ENCODE data around the gene KRT25.

Gene KRT25

GRCh38 chr17:40777459-40777858 lies 22.3 kb upstream of the KRT25 start:
- TF ChIP-seq EZH2phosphoT487 (IDR thresholded peaks at IDR 0.05; ENCODE audit: borderline replicate concordance) (no peak), CTCF (conservative IDR thresholded peaks at IDR 0.05; ENCODE audit: low read length) (no peak)
- Histone ChIP-seq H3K36me3 (ENCODE audit: insufficient read depth, low read length) (no peaks in the 10 kb centered on the region), H2AFZ (ENCODE audit: low read length) (no peak overlapping the region), H3K4me2 (ENCODE audit: low read depth, low read length, poor library complexity, severe bottlenecking) (peak overlapping the region; percentile 73), H3K79me2 (ENCODE audit: insufficient read depth, low read length) (no peaks in the 10 kb centered on the region), H3K9me2 (replicated peaks; ENCODE audit: low read depth, low read length) (no peaks in the 10 kb centered on the region), H3K4me3 (ENCODE audit: low read length, poor library complexity, severe bottlenecking) (peak overlapping the region; percentile 40), H3K9ac (ENCODE audit: low read depth, low read length, poor library complexity, severe bottlenecking) (peak overlapping the region; percentile 59), H3F3A (ENCODE audit: low read depth) (0 out of 2 replicates have a peak, but pooled peaks cover 9% of the 10 kb centered on the region), H3K9me3 (ENCODE audit: insufficient read depth, low read depth, low read length) (no peaks in the 10 kb centered on the region), H4K20me1 (ENCODE audit: insufficient read depth, low read length, poor library complexity, severe bottlenecking) (no peaks in the 10 kb centered on the region), H3K4me1 (ENCODE audit: insufficient read depth, low read length, poor library complexity, severe bottlenecking) (peaks cover 34% of the 10 kb centered on the region), H3K27me3 (ENCODE audit: insufficient read depth, low read length, poor library complexity, severe bottlenecking) (no peaks in the 10 kb centered on the region)

DNA sequence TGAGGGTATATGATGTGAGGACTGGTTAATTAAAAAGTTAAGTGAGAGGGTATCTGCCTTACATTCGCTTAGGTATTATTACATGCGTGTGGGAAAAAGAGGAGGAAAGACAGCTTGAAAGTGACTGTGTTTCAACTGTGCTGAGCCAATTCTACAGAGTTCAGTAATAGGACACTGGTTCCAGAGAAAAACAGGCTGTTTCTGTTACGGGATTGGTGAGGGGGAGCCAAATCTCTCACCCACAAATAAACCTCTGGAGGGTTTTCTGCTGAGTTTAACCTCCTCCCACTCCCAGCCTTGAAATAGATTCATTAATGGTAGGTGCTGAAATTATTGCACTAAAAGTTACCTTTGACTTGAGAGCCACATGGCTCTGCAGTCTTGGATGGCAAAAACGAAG lies 20.8 kb upstream of the KRT25 start:
- peak overlapping the region; percentile 73 for H3K4me2 ChIP-seq (ENCODE audit: low read depth, low read length, poor library complexity, severe bottlenecking)
- no peaks in the 10 kb centered on the region for H3K9me3 ChIP-seq (ENCODE audit: insufficient read depth, low read depth, low read length)
- TF ChIP-seq CTCF (conservative IDR thresholded peaks at IDR 0.05; ENCODE audit: low read length): no peak
- no peak for TF ChIP-seq EZH2phosphoT487 (IDR thresholded peaks at IDR 0.05; ENCODE audit: borderline replicate concordance)
- H3K4me1 ChIP-seq (ENCODE audit: insufficient read depth, low read length, poor library complexity, severe bottlenecking): peaks cover 34% of the 10 kb centered on the region
- no peaks in the 10 kb centered on the region for H4K20me1 ChIP-seq (ENCODE audit: insufficient read depth, low read length, poor library complexity, severe bottlenecking)
- no peak overlapping the region for H3K4me3 ChIP-seq (ENCODE audit: low read length, poor library complexity, severe bottlenecking)
- H3K9ac ChIP-seq (ENCODE audit: low read depth, low read length, poor library complexity, severe bottlenecking): no peak overlapping the region
- H3F3A ChIP-seq (ENCODE audit: low read depth): 0 out of 2 replicates have a peak, but pooled peaks cover 9% of the 10 kb centered on the region
- no peaks in the 10 kb centered on the region for H3K27me3 ChIP-seq (ENCODE audit: insufficient read depth, low read length, poor library complexity, severe bottlenecking)
- H3K79me2 ChIP-seq (ENCODE audit: insufficient read depth, low read length): no peaks in the 10 kb centered on the region
- 0 out of 2 replicates have a peak overlapping the region, but pooled peaks have one; percentile 3 for H2AFZ ChIP-seq (ENCODE audit: low read length)
- no peaks in the 10 kb centered on the region for H3K36me3 ChIP-seq (ENCODE audit: insufficient read depth, low read length)
- no peaks in the 10 kb centered on the region for H3K9me2 ChIP-seq (replicated peaks; ENCODE audit: low read depth, low read length)

DNA sequence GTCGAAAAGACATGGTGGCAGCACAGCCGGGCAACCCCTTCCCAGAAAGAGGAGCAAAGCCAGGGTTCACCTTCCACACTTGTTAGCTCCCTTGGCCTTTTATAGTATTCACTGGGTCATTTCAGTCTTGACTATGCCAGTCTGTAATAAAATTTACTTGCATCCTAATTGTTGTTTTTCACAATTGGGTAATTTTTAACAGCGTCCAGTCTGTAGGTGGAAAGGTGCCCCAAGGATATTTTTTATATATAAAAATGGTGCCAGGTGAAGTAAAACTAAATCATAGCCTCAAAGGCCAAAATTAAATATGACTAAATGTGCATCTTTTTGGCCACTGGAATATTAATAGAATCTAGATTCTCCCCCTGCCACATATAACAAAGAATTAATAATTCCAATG lies 17.0 kb upstream of the KRT25 start, which contains the start of gene KRT26:
Gene KRT26 (minus strand): TSS at position 101 of the 400 bp plus-strand sequence. CDS start 88 bp downstream, at position 13.
- no peaks in the 10 kb centered on the region for H3K79me2 ChIP-seq (ENCODE audit: insufficient read depth, low read length)
- H3K4me2 ChIP-seq (ENCODE audit: low read depth, low read length, poor library complexity, severe bottlenecking): no peak within 1 kb of the TSS
- no peaks in the 10 kb centered on the region for H3K27me3 ChIP-seq (ENCODE audit: insufficient read depth, low read length, poor library complexity, severe bottlenecking)
- H3K4me1 ChIP-seq (ENCODE audit: insufficient read depth, low read length, poor library complexity, severe bottlenecking): peaks cover 15% of the 10 kb centered on the region
- H2AFZ ChIP-seq (ENCODE audit: low read length): no peak within 1 kb of the TSS
- no peaks in the 10 kb centered on the region for H4K20me1 ChIP-seq (ENCODE audit: insufficient read depth, low read length, poor library complexity, severe bottlenecking)
- H3K4me3 ChIP-seq (ENCODE audit: low read length, poor library complexity, severe bottlenecking): no peak within 1 kb of the TSS
- no peak within 1 kb of the TSS for H3K9ac ChIP-seq (ENCODE audit: low read depth, low read length, poor library complexity, severe bottlenecking)
- TF ChIP-seq EZH2phosphoT487 (IDR thresholded peaks at IDR 0.05; ENCODE audit: borderline replicate concordance) (no peak), CTCF (conservative IDR thresholded peaks at IDR 0.05; ENCODE audit: low read length) (no peak)
- no peaks in the 10 kb centered on the region for H3K9me3 ChIP-seq (ENCODE audit: insufficient read depth, low read depth, low read length)
- no peaks in the 10 kb centered on the region for H3K9me2 ChIP-seq (replicated peaks; ENCODE audit: low read depth, low read length)
- H3K36me3 ChIP-seq (ENCODE audit: insufficient read depth, low read length): no peaks in the 10 kb centered on the region
- no peaks in the 10 kb centered on the region for H3F3A ChIP-seq (ENCODE audit: low read depth)

Measured in Loucy (cell line).